Esophagus muscularis mucosa (tissue), 4 donors: ENCODE results near the gene PDS5A.

Experiments
- CTCF ChIP-seq, 3 experiments: fragments of 200-600 bp in 2 of 3; fragments of 450-650 bp in 1 of 3; sonication (generic) in 2 of 3; IDR thresholded peaks; one replicate each; pipeline ENCODE4 v1.5.1; 2017 to 2019; ENCODE audit warnings: antibody characterized with exemption in 3 of 3, mild to moderate bottlenecking in 2 of 3, moderate library complexity in 1 of 3
- EP300 ChIP-seq: sonication (generic); formaldehyde crosslinking; IDR thresholded peaks from one replicate; pipeline ENCODE4 v1.6.1; 2017; ENCODE audit warnings: antibody characterized with exemption
- POLR2A ChIP-seq: fragments of 450-650 bp; IDR thresholded peaks from one replicate; pipeline ENCODE4 v1.6.1; 2017; ENCODE audit warnings: antibody characterized with exemption, moderate library complexity, mild to moderate bottlenecking, low read depth

GRCh38 chr4:39899291-39899690 is 78.4 kb downstream of the PDS5A start:
- TF ChIP-seq CTCF (IDR thresholded peaks at IDR 0.05): no peak
- TF ChIP-seq POLR2A: no peak
- no peak for TF ChIP-seq EP300
